ENCODE results near the gene COL21A1.

DNA sequence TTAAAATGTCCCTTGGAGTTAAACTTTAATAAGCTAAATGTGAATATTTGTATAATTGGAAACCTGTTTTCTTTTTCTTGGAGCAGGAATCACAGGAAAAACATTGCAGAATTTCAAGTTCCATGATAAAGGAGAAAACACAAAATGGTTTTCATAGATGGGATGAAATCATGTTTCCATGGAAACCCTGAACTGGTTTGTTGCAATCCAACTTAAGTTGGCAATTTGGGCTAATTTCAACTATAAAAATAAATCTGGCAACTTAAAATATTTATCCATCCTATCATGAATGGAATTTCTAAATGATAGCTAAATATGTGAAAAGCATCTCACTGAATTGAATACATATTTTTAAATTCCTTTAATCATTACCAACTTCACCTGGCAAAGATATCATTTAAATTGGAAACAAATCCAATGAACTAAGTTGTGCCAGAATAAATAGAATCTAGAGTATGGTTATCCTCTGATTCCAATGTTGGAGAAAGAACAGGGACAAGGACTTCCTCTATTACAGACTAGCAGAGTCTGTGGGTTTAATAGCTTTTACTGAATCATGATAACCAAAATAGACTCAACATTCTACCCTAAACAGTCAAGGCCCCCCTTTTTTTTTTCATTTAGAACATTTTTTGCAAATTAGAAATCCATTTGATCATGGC, 33.2 kb downstream of the COL21A1 start:
- TF ChIP-seq EZH2 (IDR thresholded peaks at IDR 0.05; ENCODE audit: borderline replicate concordance, low read depth, low read length, poor library complexity, severe bottlenecking), result no peak
- TF ChIP-seq, protein P1, sequence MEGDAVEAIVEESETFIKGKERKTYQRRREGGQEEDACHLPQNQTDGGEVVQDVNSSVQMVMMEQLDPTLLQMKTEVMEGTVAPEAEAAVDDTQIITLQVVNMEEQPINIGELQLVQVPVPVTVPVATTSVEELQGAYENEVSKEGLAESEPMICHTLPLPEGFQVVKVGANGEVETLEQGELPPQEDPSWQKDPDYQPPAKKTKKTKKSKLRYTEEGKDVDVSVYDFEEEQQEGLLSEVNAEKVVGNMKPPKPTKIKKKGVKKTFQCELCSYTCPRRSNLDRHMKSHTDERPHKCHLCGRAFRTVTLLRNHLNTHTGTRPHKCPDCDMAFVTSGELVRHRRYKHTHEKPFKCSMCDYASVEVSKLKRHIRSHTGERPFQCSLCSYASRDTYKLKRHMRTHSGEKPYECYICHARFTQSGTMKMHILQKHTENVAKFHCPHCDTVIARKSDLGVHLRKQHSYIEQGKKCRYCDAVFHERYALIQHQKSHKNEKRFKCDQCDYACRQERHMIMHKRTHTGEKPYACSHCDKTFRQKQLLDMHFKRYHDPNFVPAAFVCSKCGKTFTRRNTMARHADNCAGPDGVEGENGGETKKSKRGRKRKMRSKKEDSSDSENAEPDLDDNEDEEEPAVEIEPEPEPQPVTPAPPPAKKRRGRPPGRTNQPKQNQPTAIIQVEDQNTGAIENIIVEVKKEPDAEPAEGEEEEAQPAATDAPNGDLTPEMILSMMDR (conservative IDR thresholded peaks at IDR 0.05; ENCODE audit: low read depth, low read length), result no peak

Data from A673 (cell line).